Measurements from ENCODE around the gene ADGRV1.

ADGRV1 gene

GRCh38 chr5:90873033-90873517 is 314.5 kb downstream of the ADGRV1 start:
- no peak overlapping the region for H3K4me3 ChIP-seq (ENCODE audit: low read length)
- no peak for DNase-seq (ENCODE audit: low read depth)
- TF ChIP-seq, protein P1, sequence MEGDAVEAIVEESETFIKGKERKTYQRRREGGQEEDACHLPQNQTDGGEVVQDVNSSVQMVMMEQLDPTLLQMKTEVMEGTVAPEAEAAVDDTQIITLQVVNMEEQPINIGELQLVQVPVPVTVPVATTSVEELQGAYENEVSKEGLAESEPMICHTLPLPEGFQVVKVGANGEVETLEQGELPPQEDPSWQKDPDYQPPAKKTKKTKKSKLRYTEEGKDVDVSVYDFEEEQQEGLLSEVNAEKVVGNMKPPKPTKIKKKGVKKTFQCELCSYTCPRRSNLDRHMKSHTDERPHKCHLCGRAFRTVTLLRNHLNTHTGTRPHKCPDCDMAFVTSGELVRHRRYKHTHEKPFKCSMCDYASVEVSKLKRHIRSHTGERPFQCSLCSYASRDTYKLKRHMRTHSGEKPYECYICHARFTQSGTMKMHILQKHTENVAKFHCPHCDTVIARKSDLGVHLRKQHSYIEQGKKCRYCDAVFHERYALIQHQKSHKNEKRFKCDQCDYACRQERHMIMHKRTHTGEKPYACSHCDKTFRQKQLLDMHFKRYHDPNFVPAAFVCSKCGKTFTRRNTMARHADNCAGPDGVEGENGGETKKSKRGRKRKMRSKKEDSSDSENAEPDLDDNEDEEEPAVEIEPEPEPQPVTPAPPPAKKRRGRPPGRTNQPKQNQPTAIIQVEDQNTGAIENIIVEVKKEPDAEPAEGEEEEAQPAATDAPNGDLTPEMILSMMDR (conservative IDR thresholded peaks at IDR 0.05; ENCODE audit: low read depth, low read length) = no peak

DNA sequence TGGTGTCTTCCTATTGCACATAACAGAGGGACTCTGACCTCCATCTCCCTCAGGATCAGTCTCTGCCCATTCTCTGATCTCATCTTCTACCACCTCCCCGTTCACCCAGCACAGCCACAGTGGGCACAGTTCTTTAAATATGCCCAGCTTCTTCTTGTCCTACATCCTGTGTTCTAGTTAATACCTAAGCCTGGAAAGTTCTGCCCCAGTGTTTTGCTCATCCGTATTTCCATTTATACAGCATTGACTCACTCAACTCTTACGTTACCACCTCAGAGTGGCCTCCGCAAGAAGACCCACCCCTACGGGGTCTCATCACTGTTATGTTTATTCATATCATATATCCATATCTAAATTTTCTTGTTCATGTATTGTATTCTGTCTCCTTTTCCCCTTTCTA is 315.5 kb downstream of the ADGRV1 start:
- no peak for DNase-seq (ENCODE audit: low read depth)
- TF ChIP-seq, protein P1 (conservative IDR thresholded peaks at IDR 0.05; ENCODE audit: low read depth, low read length) = no peak
- H3K4me3 ChIP-seq (ENCODE audit: low read length) = no peak overlapping the region

GRCh38 chr5:90875456-90875855 is 316.9 kb downstream of the ADGRV1 start:
- DNase-seq (ENCODE audit: low read depth) = no peak
- TF ChIP-seq, protein P1 (conservative IDR thresholded peaks at IDR 0.05; ENCODE audit: low read depth, low read length) = no peak
- H3K4me3 ChIP-seq (ENCODE audit: low read length) = no peak overlapping the region

DNA sequence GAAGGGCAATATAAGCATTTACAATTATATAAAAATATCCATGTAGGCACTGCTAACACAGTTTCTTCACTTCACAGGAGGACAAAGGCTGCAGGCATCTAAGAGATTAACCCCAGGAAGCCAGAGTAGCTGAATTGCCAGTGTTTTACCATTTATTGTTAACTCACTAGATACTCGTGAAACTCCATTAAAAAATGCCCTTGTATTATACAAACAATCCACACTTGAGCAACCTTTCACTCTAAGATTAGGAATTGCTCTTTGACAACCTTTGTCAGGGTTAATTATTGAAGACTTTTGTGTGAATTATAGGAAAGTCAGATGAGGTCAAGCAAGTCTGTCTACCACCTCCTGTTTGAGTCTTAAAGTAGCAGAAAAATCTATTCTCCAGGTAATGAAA is 317.8 kb downstream of the ADGRV1 start:
- DNase-seq (ENCODE audit: low read depth) = no peak
- TF ChIP-seq, protein P1 (conservative IDR thresholded peaks at IDR 0.05; ENCODE audit: low read depth, low read length) = no peak
- no peak overlapping the region for H3K4me3 ChIP-seq (ENCODE audit: low read length)

DNA sequence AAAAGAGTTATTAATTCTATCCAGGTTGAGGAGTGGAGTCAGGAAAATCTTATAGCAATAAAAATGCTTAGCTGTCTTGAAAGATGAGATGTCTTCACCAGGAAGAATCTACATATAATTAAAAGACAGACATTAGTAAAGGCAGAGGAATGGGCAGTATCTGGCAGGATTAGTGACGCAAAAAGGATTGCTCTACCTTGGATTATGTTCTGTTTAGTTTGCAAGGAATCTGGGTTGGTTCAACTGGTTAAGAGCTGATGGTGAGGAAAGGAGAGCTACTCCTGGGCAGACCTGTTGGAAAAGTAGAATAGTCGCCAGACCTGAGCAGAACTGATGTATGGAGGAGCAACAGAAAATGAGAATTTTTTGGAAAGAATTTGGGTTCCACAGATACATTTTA is 318.5 kb downstream of the ADGRV1 start:
- TF ChIP-seq, protein P1 (conservative IDR thresholded peaks at IDR 0.05; ENCODE audit: low read depth, low read length) = no peak
- DNase-seq (ENCODE audit: low read depth) = no peak
- H3K4me3 ChIP-seq (ENCODE audit: low read length) = no peak overlapping the region

- no peak for DNase-seq (ENCODE audit: low read depth)
- no peak overlapping the region for H3K4me3 ChIP-seq (ENCODE audit: low read length)
- TF ChIP-seq, protein P1 (conservative IDR thresholded peaks at IDR 0.05; ENCODE audit: low read depth, low read length) = no peak
Measured at GRCh38 chr5:90878081-90878480, 319.5 kb downstream of the ADGRV1 start.

DNA sequence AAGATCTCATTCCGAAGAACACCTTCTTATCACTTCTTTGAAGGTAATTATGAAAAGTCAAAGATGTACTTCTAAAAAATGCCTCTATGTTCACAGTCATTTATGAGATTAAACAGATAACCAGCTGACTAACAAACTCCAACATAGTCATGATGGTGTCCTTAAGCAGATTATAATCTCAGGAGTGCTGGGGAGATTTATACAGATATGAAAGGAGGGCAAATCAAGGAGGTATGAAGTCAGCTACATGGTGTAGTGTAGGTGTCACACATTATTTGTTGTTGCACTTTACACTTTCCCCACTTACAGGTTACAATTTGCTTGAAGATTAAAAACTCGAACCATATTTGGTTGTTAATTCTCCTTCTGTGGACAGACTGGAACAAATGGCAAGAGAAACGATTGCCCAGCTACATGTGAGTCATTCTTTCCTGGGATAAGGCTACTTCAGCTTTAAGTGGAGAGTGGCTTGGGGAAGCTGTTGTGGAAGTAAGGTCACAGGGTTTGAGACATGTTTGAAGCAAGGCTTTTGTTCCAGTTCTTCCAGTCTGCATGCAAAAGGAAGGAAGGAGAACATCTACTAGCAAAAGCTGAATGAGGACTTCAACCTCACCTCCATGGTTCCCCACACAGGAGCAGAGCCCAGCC is 320.1 kb downstream of the ADGRV1 start:
- no peak for DNase-seq (ENCODE audit: low read depth)
- TF ChIP-seq, protein P1 (conservative IDR thresholded peaks at IDR 0.05; ENCODE audit: low read depth, low read length) = no peak
- H3K4me3 ChIP-seq (ENCODE audit: low read length) = no peak overlapping the region

Data from retinal pigment epithelial cell (primary cell).